Tibial nerve (tissue), 3 donors: ENCODE data around the gene ADGRE2.
"Not testable (repeated sequence)": the region's sequence is repeated elsewhere in the genome, so short reads cannot be mapped to it uniquely, and the experiment has no call there.

Experiments
- CTCF ChIP-seq, 5 experiments: fragments of 200-600 bp in 3 of 5; fragments of 450-650 bp in 2 of 5; sonication (generic) in 3 of 5; IDR thresholded peaks; one replicate each; pipeline ENCODE4 v1.5.1; 2016 to 2019; ENCODE audit warnings: antibody characterized with exemption in 5 of 5, mild to moderate bottlenecking in 3 of 5, moderate library complexity in 2 of 5
- POLR2A ChIP-seq, 2 donors: fragments of 450-650 bp; IDR thresholded peaks; one replicate each; pipeline ENCODE4 v1.6.1; 2017; ENCODE audit warnings: antibody characterized with exemption in 2 of 2, mild to moderate bottlenecking in 2 of 2, moderate library complexity in 2 of 2

GRCh38 chr19:14785102-14785793 is 6.9 kb upstream of the ADGRE2 start:
- TF ChIP-seq CTCF, POLR2A (IDR thresholded peaks at IDR 0.05): not testable (repeated sequence)
